Dedifferentiated amniotic fluid mesenchymal stem cell (primary cell): ENCODE measurements around the gene CELF5.
"Not testable (repeated sequence)": the region's sequence is repeated elsewhere in the genome, so short reads cannot be mapped to it uniquely, and the experiment has no call there.

ENCODE experiments used
- DNase-seq: peaks from one replicate; pipeline ENCODE4 v3.0.0-alpha.2; 2016; ENCODE audit errors: extremely low spot score

Gene CELF5

GRCh38 chr19:3207461-3208242 lies 16.8 kb upstream of the CELF5 start:
- no peak for DNase-seq

- no peak for DNase-seq
Observed at GRCh38 chr19:3208317-3209207, 15.9 kb upstream of the CELF5 start.

- DNase-seq: no peak
Observed at GRCh38 chr19:3210347-3211017, 14.0 kb upstream of the CELF5 start.

- DNase-seq: no peak
Observed at GRCh38 chr19:3211191-3211590, 13.3 kb upstream of the CELF5 start.

GRCh38 chr19:3213159-3213558 lies 11.3 kb upstream of the CELF5 start:
- no peak for DNase-seq

- no peak for DNase-seq
Observed at GRCh38 chr19:3216874-3217273, 7.6 kb upstream of the CELF5 start.

- no peak for DNase-seq
Observed at GRCh38 chr19:3220576-3220975, 3.9 kb upstream of the CELF5 start.

GRCh38 chr19:3221576-3221975 lies 2.9 kb upstream of the CELF5 start:
- DNase-seq: not testable (repeated sequence)

- DNase-seq: no peak
Observed at GRCh38 chr19:3222709-3223108, 1.8 kb upstream of the CELF5 start.

- DNase-seq: no peak
Observed at GRCh38 chr19:3225169-3225485, 666 bp downstream of the CELF5 start.

- DNase-seq: no peak
Observed at GRCh38 chr19:3225677-3226093, 1.2 kb downstream of the CELF5 start.

GRCh38 chr19:3227054-3227626 lies 2.7 kb downstream of the CELF5 start:
- DNase-seq: no peak

GRCh38 chr19:3229346-3229743 lies 4.9 kb downstream of the CELF5 start:
- DNase-seq: no peak

GRCh38 chr19:3229888-3230496 lies 5.5 kb downstream of the CELF5 start:
- DNase-seq: no peak

GRCh38 chr19:3231288-3231687 lies 6.8 kb downstream of the CELF5 start:
- no peak for DNase-seq

GRCh38 chr19:3233116-3233515 lies 8.7 kb downstream of the CELF5 start:
- DNase-seq: no peak

- DNase-seq: no peak
Observed at GRCh38 chr19:3233831-3234230, 9.4 kb downstream of the CELF5 start.

- no peak for DNase-seq
Observed at GRCh38 chr19:3234800-3235199, 10.3 kb downstream of the CELF5 start.

- not testable (repeated sequence) for DNase-seq
Observed at GRCh38 chr19:3235604-3236003, 11.1 kb downstream of the CELF5 start.

GRCh38 chr19:3236272-3236671 lies 11.8 kb downstream of the CELF5 start:
- DNase-seq: no peak

GRCh38 chr19:3238066-3238561 lies 13.7 kb downstream of the CELF5 start:
- no peak for DNase-seq

- DNase-seq: no peak
Observed at GRCh38 chr19:3239367-3239766, 14.9 kb downstream of the CELF5 start.
